GM19023 (cell line): ENCODE data around the gene FBLN2.

Experiments
- ATAC-seq: cut with Tn5 transposase; IDR thresholded peaks from one replicate; pipeline ENCODE4 v1.9.1; 2021; ENCODE audit warnings: mild to moderate bottlenecking, moderate library complexity; ENCODE audit not compliant: unreplicated experiment

Gene FBLN2

GRCh38 chr3:13620281-13620680 is 71.4 kb downstream of the FBLN2 start:
- ATAC-seq, result no peak

- ATAC-seq, result no peak
Observed at GRCh38 chr3:13620776-13621365, 71.9 kb downstream of the FBLN2 start.

GRCh38 chr3:13621381-13622221 is 72.7 kb downstream of the FBLN2 start:
- ATAC-seq, result no peak

DNA sequence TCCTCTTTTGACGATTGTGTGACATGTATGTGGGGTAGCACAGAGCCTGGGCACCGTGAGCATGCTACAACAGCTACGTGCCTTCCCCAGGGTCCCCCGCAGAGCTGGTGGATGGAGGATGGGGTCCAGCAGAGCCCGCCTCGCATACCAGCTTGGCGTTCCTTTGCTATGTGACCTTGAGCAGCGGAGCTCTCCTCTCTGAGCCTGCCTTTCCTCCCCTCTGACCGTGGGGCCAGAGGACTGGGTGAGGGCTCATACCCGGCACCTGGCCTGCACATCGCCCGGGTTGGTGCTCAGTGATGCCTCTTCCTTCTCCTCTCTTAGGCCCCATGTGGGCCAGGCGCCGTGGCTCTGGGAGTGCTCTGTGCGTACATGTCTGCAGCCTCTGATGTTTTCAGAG is 73.4 kb downstream of the FBLN2 start:
- no peak for ATAC-seq

- no peak for ATAC-seq
Observed at GRCh38 chr3:13623101-13623654, 74.3 kb downstream of the FBLN2 start.

DNA sequence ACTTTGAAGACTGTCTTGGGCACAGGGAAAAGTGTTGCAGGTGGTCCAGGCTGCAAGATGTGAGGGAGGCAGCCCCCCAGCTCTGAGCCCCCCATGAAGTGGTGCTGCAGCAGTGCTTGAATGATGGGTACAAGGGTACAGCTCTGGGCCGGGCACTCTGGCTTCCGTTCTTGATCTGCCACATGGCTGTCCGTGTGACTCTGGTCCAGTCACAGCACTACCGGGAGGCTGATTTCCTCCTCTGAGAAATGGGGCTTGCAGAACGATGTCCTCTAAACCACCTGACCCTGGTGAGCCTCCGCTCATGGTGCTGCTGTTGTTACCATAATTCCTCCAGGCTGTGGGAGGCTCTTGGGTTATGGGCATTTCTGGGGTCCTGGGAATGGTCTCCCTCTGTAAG is 75.1 kb downstream of the FBLN2 start:
- no peak for ATAC-seq

GRCh38 chr3:13624671-13625125 is 75.8 kb downstream of the FBLN2 start:
- no peak for ATAC-seq

DNA sequence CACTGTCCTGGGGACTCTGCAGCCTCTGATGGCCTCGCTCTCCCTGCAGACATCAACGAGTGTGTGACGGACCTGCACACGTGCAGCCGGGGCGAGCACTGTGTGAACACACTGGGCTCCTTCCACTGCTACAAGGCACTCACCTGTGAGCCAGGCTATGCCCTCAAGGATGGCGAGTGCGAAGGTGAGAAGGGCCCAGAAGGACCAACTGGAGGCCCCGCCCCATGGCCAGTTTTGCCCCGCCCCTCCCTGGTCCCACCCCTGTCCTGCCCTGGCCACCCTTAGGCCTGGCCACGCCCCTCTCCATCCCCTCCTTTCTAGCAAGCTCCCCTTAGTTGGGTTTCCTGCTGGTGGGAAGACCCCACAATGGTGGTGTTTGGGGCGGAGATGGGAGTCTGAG is 77.5 kb downstream of the FBLN2 start:
- ATAC-seq, result no peak

DNA sequence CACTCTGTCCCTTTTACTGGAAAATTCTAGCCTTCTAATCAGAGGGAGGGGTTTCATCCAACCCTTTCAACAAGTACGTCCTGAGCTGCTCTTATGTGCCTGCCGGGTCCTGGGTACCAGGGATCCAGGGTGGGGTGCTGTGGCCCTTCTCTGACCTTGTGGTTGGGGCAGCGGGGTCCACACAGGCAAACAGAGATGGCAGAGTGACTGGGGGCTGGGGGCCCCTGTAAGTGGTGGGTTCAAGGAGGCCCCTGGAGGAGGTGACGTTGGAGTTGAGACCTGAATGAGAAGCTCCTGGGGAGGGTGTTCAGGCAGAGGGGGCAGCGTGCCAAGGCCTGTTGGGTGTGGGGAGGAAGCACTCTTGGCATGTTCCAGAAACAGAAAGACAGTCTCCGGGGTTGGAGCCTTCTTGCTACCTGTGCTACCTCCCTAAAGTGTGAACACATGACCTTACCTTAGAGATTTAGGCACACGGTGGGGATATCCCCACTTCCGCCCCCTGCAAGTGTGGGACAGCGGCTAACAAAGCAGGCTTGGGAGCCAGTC is 78.1 kb downstream of the FBLN2 start:
- ATAC-seq, result no peak

DNA sequence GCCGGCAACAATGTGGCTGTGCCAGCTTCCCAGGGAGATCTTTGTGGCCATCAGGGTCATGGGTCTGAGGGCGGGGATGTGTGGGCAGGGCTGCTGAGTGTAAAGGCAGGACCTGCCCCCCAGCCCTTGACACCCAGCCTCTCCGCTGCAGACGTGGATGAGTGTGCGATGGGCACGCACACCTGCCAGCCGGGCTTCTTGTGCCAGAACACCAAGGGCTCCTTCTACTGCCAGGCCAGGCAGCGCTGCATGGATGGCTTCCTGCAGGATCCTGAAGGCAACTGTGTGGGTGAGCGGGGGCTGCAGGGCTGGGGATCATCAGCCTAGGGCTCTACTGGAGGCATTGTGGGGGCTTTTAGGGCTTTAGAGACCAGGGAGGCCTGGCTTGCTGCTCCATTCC is 78.8 kb downstream of the FBLN2 start:
- no peak for ATAC-seq

GRCh38 chr3:13628432-13628831 is 79.5 kb downstream of the FBLN2 start:
- no peak for ATAC-seq

- no peak for ATAC-seq
Observed at GRCh38 chr3:13628841-13629551, 80.1 kb downstream of the FBLN2 start.

- ATAC-seq, result no peak
Observed at GRCh38 chr3:13629644-13630043, 80.7 kb downstream of the FBLN2 start.

DNA sequence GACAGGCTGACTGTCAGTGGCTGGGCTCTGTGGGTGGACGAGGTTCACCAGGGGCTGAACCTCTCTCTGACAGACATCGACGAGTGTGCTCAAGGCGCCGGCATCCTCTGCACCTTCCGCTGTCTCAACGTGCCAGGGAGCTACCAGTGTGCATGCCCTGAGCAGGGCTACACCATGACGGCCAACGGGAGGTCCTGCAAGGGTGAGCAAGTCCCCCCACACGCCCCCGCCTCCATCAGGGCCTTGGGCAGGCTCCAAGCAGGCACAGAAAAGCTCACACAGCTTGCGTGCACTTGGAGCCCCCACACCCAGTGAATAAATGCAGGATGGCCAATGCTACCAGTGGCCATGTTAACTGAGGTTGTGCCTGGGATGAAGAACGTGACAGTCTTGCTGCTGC is 82.3 kb downstream of the FBLN2 start:
- ATAC-seq, result no peak

DNA sequence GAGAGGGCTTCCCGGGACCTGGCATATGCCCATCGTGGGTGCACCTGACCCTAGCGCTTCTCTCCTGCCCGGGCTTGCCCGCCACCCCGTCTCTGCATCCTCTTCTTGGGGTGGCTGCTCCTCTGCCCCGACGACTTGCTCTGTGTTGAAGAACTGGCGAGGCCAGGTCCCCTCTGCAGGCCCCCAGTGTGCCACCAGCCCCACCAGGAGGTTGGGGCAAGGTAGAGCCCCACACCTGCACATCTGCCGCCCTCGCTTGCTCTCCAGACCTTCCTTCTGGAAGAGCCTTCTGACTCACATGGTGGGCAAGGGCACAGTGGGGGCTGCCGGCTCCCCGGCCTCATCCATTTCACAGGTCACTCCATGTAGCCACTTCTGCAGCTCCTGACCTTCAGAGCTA is 84.3 kb downstream of the FBLN2 start:
- ATAC-seq, result no peak

GRCh38 chr3:13634151-13634550 is 85.2 kb downstream of the FBLN2 start:
- ATAC-seq, result no peak

DNA sequence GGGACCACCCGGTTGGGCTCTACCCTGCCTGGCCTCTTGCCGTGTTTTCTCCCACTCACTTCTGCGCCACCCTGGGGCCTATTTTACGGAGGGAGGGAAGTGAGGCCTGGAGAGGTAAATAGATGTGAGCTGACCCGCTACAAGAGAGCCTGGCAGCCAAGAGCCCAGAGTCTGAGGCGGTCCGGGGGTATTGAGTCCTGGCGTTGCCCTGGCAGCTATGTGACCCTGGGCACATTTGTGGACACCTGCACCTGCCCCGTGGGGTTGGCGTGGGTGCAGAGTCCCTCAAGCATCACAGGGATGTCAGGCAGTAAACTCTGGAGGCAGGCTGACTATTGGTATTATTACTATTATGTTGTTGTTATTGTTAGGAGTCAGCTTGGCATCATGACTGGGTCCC is 85.7 kb downstream of the FBLN2 start:
- ATAC-seq, result no peak

- no peak for ATAC-seq
Observed at GRCh38 chr3:13636186-13636585, 87.3 kb downstream of the FBLN2 start.

- no peak for ATAC-seq
Observed at GRCh38 chr3:13636874-13637273, 87.9 kb downstream of the FBLN2 start.

GRCh38 chr3:13637311-13637891 is 88.5 kb downstream of the FBLN2 start:
- no peak for ATAC-seq

GRCh38 chr3:13637953-13638352 is 89.0 kb downstream of the FBLN2 start:
- no peak for ATAC-seq
